Measurements from ENCODE around the gene MLLT1. TPM values are rescaled to one million over a fixed set of nuclear protein-coding genes. Genes with fewer than 3 reads are reported as not detected.

The MLLT1 gene, protein sequence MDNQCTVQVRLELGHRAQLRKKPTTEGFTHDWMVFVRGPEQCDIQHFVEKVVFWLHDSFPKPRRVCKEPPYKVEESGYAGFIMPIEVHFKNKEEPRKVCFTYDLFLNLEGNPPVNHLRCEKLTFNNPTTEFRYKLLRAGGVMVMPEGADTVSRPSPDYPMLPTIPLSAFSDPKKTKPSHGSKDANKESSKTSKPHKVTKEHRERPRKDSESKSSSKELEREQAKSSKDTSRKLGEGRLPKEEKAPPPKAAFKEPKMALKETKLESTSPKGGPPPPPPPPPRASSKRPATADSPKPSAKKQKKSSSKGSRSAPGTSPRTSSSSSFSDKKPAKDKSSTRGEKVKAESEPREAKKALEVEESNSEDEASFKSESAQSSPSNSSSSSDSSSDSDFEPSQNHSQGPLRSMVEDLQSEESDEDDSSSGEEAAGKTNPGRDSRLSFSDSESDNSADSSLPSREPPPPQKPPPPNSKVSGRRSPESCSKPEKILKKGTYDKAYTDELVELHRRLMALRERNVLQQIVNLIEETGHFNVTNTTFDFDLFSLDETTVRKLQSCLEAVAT
- total RNA-seq: 10 to 100 TPM; 21.6 to 37.5 (median 25.4) TPM
- 10 to 100 TPM; 19.6 to 28.6 TPM for polyA plus RNA-seq

DNA sequence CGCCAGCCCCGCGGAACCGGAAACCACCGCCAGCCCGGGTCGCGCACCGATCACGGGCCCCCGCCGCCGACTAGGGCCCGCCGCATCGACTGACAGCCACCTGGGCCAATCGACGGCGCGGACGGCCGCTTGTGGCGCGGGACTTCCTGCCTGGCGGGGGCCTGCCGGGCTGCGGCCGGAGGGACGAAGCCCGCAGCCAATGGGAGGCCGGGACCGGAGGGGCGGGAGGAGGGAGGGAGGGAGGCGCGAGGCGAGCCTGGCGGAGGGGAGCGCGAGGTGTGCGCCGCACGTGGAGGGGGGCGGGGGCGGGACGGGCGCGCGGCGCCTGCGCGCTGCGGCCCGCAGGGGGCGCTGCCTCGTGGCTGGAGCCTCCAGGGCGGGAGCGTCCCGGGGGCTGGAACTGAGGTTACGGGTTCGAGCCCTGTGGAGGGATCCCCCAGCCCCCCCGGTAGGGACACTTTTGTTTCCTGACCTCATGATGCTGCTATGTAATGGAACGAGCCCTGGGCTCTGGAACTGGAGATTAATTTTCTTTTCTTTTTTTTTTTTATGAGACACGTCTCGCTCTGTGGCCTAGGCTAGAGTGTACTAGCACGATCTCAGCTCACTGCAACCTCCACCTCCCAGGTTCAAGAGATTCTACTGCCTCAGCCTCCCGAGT, at the start of gene MLLT1:
Gene MLLT1, minus strand, starts transcription at position 45 of the 661 bp plus-strand sequence. CDS start 191 bp downstream, outside the sequence.
- TF ChIP-seq, protein P1, sequence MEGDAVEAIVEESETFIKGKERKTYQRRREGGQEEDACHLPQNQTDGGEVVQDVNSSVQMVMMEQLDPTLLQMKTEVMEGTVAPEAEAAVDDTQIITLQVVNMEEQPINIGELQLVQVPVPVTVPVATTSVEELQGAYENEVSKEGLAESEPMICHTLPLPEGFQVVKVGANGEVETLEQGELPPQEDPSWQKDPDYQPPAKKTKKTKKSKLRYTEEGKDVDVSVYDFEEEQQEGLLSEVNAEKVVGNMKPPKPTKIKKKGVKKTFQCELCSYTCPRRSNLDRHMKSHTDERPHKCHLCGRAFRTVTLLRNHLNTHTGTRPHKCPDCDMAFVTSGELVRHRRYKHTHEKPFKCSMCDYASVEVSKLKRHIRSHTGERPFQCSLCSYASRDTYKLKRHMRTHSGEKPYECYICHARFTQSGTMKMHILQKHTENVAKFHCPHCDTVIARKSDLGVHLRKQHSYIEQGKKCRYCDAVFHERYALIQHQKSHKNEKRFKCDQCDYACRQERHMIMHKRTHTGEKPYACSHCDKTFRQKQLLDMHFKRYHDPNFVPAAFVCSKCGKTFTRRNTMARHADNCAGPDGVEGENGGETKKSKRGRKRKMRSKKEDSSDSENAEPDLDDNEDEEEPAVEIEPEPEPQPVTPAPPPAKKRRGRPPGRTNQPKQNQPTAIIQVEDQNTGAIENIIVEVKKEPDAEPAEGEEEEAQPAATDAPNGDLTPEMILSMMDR (IDR thresholded peaks at IDR 0.05): peak; percentile 59 to 78 (median 66)
- FAIRE-seq: no peak
- no peaks in the 10 kb centered on the region for H3K27me3 ChIP-seq
- H3K9me3 ChIP-seq: no peaks in the 10 kb centered on the region
- H3K4me1 ChIP-seq: peaks cover 2 to 14% (median 4%) of the 10 kb centered on the region in 3 donors
- peak within 1 kb of the TSS; percentile 71 to 89 (median 78) for H3K4me3 ChIP-seq
- H3K27ac ChIP-seq: peak within 1 kb of the TSS; percentile 38 to 57 (median 46)
- no peaks in the 10 kb centered on the region for H3K36me3 ChIP-seq
- peak; percentile 96 to 99 (median 98) for DNase-seq
- peak; percentile 98 to 99 (median 98) for ATAC-seq
- WGBS, 2 donors: 4 to 5% methylated on average over 52 to 66 of the region's 66 CpGs
- intact Hi-C loops (cut with DNase I): no loop called here

DNA sequence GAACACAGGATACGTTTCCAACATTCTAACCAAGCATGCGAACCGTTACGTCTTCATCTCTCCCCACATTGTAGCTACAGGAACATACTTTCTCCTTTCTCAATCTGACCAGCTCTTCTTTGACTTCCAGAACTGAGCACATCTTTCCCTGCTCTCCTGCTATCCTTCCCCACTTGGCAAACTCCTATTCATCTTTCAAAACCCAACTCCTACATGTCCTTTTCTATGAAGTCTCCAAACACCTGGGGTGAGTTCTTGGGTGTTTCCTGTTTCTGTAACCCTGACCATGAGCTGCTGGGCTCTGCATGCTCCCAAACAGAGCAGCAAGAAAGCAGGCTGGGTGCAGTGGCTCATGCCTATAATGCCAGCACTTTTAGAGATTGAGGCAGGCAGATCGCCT, 47.0 kb upstream of the MLLT1 start:
- Histone ChIP-seq H3K27me3 (no peaks in the 10 kb centered on the region), H3K4me1 (no peaks in the 10 kb centered on the region), H3K4me3 (no peak overlapping the region), H3K27ac (no peak overlapping the region), H3K9me3 (no peaks in the 10 kb centered on the region), H3K36me3 (no peaks in the 10 kb centered on the region)
- 74 to 85% methylated on average over 5 of the region's 5 CpGs for WGBS, 2 donors
- TF ChIP-seq, protein P1 (IDR thresholded peaks at IDR 0.05): no peak
- intact Hi-C loops (cut with DNase I): no loop called here
- no peak for DNase-seq
- no peak for FAIRE-seq
- ATAC-seq: no peak

DNA sequence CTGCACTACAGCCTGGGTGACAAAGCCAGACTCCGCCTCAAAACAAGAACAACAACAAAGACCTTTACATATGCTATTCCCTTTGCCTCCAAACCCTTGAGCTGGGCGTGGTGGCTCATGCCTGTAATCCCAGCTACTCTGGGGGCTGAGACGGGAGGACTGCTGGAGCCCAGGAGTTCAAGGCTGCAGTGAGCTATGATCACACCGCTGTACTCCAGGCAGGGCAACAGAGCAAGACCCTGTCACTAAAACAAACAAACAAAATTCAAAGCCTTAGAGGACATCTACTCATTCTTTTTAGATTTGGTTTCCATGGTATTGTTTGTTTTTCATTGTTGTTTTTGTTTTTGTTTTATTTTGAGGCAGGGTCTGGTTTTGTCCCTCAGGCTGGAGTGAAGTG, 45.8 kb upstream of the MLLT1 start:
- DNase-seq (no peak), FAIRE-seq (no peak), ATAC-seq (no peak)
- Histone ChIP-seq H3K36me3 (no peaks in the 10 kb centered on the region), H3K4me1 (no peaks in the 10 kb centered on the region), H3K27me3 (no peaks in the 10 kb centered on the region), H3K9me3 (no peaks in the 10 kb centered on the region), H3K4me3 (no peak overlapping the region), H3K27ac (no peak overlapping the region)
- 61 to 78% methylated on average over 4 of the region's 4 CpGs for WGBS, 2 donors
- intact Hi-C loops (cut with DNase I): no loop called here
- TF ChIP-seq, protein P1 (IDR thresholded peaks at IDR 0.05): no peak

DNA sequence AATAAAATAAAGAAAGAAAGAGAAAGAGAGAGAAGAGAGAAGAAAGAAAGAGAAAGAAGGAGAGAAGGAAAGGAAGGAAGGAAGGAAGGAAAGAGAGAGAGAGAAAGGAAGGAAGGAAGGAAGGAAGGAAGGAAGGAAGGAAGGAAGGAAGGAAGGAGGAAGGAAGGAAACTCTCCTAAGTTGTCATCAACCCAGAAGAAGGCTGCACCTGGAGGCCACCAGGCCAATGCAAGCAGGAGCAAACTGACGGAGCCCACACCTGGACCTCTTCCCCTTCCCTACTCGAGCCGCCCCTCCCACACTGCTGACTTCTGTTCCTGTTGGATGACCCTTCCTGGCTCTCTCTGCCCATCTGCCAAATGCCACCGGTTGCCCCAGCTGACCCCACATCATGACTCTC, 45.0 kb upstream of the MLLT1 start:
- Histone ChIP-seq H3K36me3 (no peaks in the 10 kb centered on the region), H3K9me3 (no peaks in the 10 kb centered on the region), H3K27ac (no peak overlapping the region), H3K27me3 (no peaks in the 10 kb centered on the region), H3K4me3 (no peak overlapping the region), H3K4me1 (no peaks in the 10 kb centered on the region)
- TF ChIP-seq, protein P1 (IDR thresholded peaks at IDR 0.05): no peak
- intact Hi-C loops (cut with DNase I): no loop called here
- 51 to 53% methylated on average over 4 of the region's 4 CpGs for WGBS, 2 donors
- ATAC-seq (no peak), FAIRE-seq (no peak), DNase-seq (no peak)
